ENCODE measurements around the gene GNA12. TPM values are rescaled to one million over a fixed set of nuclear protein-coding genes. Genes with fewer than 3 reads are reported as not detected.

The GNA12 gene
- total RNA-seq, 1 donor from 2014 or later = 68.6 TPM

DNA sequence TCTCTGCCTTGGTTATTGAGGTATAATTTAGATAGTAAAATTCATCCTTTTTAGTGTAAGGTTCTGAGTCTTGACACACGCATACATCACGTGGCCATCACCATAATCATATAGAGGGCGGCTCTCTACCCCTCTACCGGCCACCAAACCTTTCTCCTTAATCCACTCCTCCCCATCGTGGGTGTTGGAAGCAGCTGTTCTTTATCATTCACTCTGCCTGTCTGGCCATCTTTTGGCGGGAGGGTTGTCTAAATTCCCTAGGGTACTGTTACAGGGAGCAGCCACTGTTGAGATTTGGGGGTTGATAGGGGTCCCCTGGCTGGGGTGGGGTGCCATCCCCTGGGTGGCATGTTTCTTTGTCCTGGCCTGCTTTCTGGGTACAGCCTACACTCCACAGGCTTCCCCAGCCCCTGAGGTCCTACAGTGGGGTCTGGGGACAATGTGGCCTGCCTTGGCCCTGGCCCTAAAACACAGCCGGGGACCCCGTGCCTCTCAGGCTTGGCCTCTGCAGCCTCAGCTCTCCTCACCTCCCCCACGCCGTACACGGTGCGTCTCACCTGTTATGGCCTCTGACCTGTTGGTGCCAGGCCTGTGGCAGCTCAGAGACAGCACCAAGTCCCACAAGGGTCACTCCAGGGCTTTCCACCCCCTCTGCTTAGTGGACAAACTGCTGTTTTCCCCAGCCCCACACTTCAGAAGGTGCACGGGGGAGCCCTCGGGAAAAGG is 138.6 kb downstream of the GNA12 start:
- peaks cover 11% of the 10 kb centered on the region for H3K27me3 Mint-ChIP-seq
- H3K27ac Mint-ChIP-seq = no peak overlapping the region
- TF ChIP-seq, protein P1, sequence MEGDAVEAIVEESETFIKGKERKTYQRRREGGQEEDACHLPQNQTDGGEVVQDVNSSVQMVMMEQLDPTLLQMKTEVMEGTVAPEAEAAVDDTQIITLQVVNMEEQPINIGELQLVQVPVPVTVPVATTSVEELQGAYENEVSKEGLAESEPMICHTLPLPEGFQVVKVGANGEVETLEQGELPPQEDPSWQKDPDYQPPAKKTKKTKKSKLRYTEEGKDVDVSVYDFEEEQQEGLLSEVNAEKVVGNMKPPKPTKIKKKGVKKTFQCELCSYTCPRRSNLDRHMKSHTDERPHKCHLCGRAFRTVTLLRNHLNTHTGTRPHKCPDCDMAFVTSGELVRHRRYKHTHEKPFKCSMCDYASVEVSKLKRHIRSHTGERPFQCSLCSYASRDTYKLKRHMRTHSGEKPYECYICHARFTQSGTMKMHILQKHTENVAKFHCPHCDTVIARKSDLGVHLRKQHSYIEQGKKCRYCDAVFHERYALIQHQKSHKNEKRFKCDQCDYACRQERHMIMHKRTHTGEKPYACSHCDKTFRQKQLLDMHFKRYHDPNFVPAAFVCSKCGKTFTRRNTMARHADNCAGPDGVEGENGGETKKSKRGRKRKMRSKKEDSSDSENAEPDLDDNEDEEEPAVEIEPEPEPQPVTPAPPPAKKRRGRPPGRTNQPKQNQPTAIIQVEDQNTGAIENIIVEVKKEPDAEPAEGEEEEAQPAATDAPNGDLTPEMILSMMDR (IDR thresholded peaks at IDR 0.05; ENCODE audit: unreplicated experiment) = no peak
- peaks cover 7% of the 10 kb centered on the region for H3K4me1 Mint-ChIP-seq (ENCODE audit: low read depth)
- no peaks in the 10 kb centered on the region for H3K36me3 Mint-ChIP-seq (ENCODE audit: insufficient read depth)
- no peak overlapping the region for H3K4me3 Mint-ChIP-seq (ENCODE audit: low read depth)
- H3K9me3 Mint-ChIP-seq (ENCODE audit: low read depth) = no peaks in the 10 kb centered on the region
- DNase-seq (ENCODE audit: low spot score, unreplicated experiment) = no peak

- no peak for DNase-seq (ENCODE audit: low spot score, unreplicated experiment)
- no peak overlapping the region for H3K4me3 Mint-ChIP-seq (ENCODE audit: low read depth)
- peaks cover 22% of the 10 kb centered on the region for H3K27me3 Mint-ChIP-seq
- H3K36me3 Mint-ChIP-seq (ENCODE audit: insufficient read depth) = no peaks in the 10 kb centered on the region
- TF ChIP-seq, protein P1 (IDR thresholded peaks at IDR 0.05; ENCODE audit: unreplicated experiment) = no peak
- no peaks in the 10 kb centered on the region for H3K9me3 Mint-ChIP-seq (ENCODE audit: low read depth)
- peaks cover 7% of the 10 kb centered on the region for H3K4me1 Mint-ChIP-seq (ENCODE audit: low read depth)
- H3K27ac Mint-ChIP-seq = no peak overlapping the region
Measured at GRCh38 chr7:2702594-2702957, 141.5 kb downstream of the GNA12 start.

DNA sequence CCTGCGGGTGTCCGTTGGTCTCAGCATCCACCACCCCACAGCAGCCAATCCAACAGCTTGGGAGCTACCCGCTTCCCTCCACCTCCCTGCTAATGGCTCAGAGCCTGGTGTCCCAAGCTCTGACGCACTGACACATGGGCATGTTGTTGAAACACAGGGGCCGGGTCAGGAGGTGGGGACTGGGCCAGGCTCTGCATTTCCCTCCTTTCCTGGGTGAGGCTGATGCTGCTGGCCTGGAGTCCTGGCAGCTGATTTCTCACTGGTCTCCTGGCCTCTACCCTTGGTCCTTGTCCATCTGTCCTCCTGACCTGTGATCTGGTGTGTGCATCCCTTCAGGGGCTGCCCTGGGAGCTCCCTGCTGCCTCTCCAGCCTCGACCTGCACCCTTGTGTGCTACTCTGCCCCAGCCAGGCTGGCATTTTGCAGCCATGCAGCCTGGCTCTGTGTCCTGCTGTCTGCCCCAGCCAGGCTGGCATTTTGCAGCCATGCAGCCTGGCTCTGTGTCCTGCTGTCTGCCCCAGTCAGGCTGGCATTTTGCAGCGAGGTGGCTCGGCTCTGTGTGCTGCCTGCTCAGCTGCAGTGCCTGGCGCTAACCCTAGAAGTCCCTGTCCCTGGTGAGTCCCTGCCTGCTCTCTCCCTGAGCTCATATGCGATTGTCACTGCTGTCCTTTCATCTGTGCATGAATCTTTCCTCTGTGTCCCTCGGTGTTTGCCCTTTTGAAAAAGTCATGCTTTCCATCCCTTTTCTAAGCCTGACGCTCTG is 142.1 kb downstream of the GNA12 start:
- H3K4me1 Mint-ChIP-seq (ENCODE audit: low read depth) = peaks cover 4% of the 10 kb centered on the region
- no peak overlapping the region for H3K4me3 Mint-ChIP-seq (ENCODE audit: low read depth)
- peaks cover 22% of the 10 kb centered on the region for H3K27me3 Mint-ChIP-seq
- TF ChIP-seq, protein P1 (IDR thresholded peaks at IDR 0.05; ENCODE audit: unreplicated experiment) = no peak
- no peak for DNase-seq (ENCODE audit: low spot score, unreplicated experiment)
- no peak overlapping the region for H3K27ac Mint-ChIP-seq
- no peaks in the 10 kb centered on the region for H3K9me3 Mint-ChIP-seq (ENCODE audit: low read depth)
- no peaks in the 10 kb centered on the region for H3K36me3 Mint-ChIP-seq (ENCODE audit: insufficient read depth)

DNA sequence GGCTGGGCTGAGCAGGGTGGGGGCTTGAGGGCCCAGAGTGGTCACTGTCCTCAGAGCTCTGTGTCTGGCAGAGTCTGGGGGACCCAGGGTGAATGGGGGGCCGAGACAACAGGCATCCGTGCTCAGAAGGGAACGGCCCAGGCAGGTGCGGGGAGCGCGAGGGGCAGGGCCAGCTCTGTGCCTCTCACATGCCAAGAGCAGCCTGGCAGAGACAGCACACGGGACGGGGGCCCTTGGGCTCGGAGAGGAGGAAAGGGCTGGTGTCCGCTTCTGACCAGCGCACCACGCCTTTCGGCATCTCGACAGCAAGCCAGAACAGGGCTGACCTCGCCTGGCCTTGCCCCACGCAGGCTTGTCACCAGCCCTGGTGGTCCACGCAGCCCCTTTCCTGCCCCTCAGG is 142.7 kb downstream of the GNA12 start:
- Mint-ChIP-seq H3K9me3 (ENCODE audit: low read depth) (no peaks in the 10 kb centered on the region), H3K36me3 (ENCODE audit: insufficient read depth) (no peaks in the 10 kb centered on the region), H3K4me3 (ENCODE audit: low read depth) (no peak overlapping the region), H3K27ac (no peak overlapping the region), H3K27me3 (peaks cover 22% of the 10 kb centered on the region), H3K4me1 (ENCODE audit: low read depth) (no peaks in the 10 kb centered on the region)
- no peak for DNase-seq (ENCODE audit: low spot score, unreplicated experiment)
- TF ChIP-seq, protein P1 (IDR thresholded peaks at IDR 0.05; ENCODE audit: unreplicated experiment) = no peak

DNA sequence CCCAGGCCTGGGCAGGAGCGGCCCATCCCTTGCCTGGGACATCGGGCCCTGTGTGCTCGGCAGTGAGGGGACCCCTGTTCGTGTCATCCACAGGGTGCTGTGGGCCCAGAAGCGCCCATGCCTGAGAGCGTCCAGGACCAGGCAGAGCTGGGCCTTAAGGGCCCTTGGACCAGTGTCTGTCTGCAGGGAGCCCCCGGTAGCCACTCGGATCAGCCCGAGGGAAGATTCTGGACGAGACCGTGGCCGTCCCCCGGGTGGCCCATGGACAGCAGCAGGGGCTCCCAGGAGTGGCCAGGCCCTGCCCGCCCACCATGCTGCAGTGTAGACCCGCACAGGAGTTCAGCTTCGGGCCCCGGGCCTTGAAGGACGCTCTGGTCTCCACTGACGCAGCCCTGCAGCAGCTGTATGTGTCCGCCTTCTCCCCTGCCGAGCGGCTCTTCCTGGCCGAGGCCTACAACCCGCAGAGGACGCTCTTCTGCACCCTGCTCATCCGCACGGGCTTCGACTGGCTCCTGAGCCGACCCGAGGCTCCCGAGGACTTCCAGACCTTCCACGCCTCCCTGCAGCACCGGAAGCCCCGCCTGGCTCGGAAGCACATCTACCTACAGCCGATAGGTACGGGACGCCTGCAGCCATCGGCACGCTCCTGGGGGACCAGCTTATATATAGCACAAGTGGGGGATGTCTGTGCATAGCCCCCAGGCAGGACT is 143.8 kb downstream of the GNA12 start:
- peaks cover 22% of the 10 kb centered on the region for H3K27me3 Mint-ChIP-seq
- TF ChIP-seq, protein P1 (IDR thresholded peaks at IDR 0.05; ENCODE audit: unreplicated experiment) = no peak
- H3K4me3 Mint-ChIP-seq (ENCODE audit: low read depth) = no peak overlapping the region
- H3K27ac Mint-ChIP-seq = no peak overlapping the region
- H3K4me1 Mint-ChIP-seq (ENCODE audit: low read depth) = no peaks in the 10 kb centered on the region
- no peaks in the 10 kb centered on the region for H3K9me3 Mint-ChIP-seq (ENCODE audit: low read depth)
- DNase-seq (ENCODE audit: low spot score, unreplicated experiment) = no peak
- H3K36me3 Mint-ChIP-seq (ENCODE audit: insufficient read depth) = no peaks in the 10 kb centered on the region

Measured in progenitor cell of endocrine pancreas (in vitro differentiated cells).